Stimulated activated memory B cell treated with anti-CD40 and anti-IgM and Interleukin-4, amounts not matched to agents 10 μg/mL and 1 μg/mL and 100 μg/mL, for 72 hours (primary cell): ENCODE measurements around the gene RBBP6.
"Not testable (repeated sequence)": the region's sequence is repeated elsewhere in the genome, so short reads cannot be mapped to it uniquely, and the experiment has no call there.

Experiments used
- ATAC-seq: fragments of 150-1000 bp; cut with Tn5 transposase; 2 replicates; pipeline ENCODE4 v1.10.0; 2021
- H3K27ac Mint-ChIP-seq: one replicate; pipeline ENCODE4 v1.8.0; 2022; ENCODE audit warnings: mild to moderate bottlenecking, mixed read lengths
- H3K27me3 Mint-ChIP-seq: one replicate; pipeline ENCODE4 v1.8.0; 2022; ENCODE audit warnings: mixed read lengths
- H3K36me3 Mint-ChIP-seq: one replicate; pipeline ENCODE4 v1.8.0; 2022; ENCODE audit warnings: mixed read lengths
- H3K4me1 Mint-ChIP-seq: one replicate; pipeline ENCODE4 v1.8.0; 2022; ENCODE audit warnings: mixed read lengths
- H3K4me3 Mint-ChIP-seq: one replicate; pipeline ENCODE4 v1.8.0; 2022; ENCODE audit warnings: mild to moderate bottlenecking, moderate library complexity, mixed read lengths
- H3K9me3 Mint-ChIP-seq: one replicate; pipeline ENCODE4 v1.8.0; 2022; ENCODE audit warnings: mixed read lengths

Gene RBBP6

GRCh38 chr16:24572069-24572468 lies 32.7 kb downstream of the RBBP6 start:
- H3K36me3 Mint-ChIP-seq, result peaks cover 60% of the 10 kb centered on the region
- H3K9me3 Mint-ChIP-seq, result peaks cover 20% of the 10 kb centered on the region
- H3K4me1 Mint-ChIP-seq, result no peaks in the 10 kb centered on the region
- no peak overlapping the region for H3K27ac Mint-ChIP-seq
- ATAC-seq, result no peak
- no peak overlapping the region for H3K4me3 Mint-ChIP-seq
- no peaks in the 10 kb centered on the region for H3K27me3 Mint-ChIP-seq

- no peak overlapping the region for H3K27ac Mint-ChIP-seq
- no peaks in the 10 kb centered on the region for H3K27me3 Mint-ChIP-seq
- peaks cover 50% of the 10 kb centered on the region for H3K36me3 Mint-ChIP-seq
- H3K9me3 Mint-ChIP-seq, result peaks cover 20% of the 10 kb centered on the region
- no peaks in the 10 kb centered on the region for H3K4me1 Mint-ChIP-seq
- H3K4me3 Mint-ChIP-seq, result no peak overlapping the region
- no peak for ATAC-seq
Observed at GRCh38 chr16:24573141-24573540, 33.8 kb downstream of the RBBP6 start.

- peaks cover 13% of the 10 kb centered on the region for H3K9me3 Mint-ChIP-seq
- H3K27me3 Mint-ChIP-seq, ATAC-seq, H3K27ac Mint-ChIP-seq, H3K4me1 Mint-ChIP-seq, H3K4me3 Mint-ChIP-seq: not testable (repeated sequence)
- H3K36me3 Mint-ChIP-seq, result peaks cover 33% of the 10 kb centered on the region
Observed at GRCh38 chr16:24574515-24575485, 35.4 kb downstream of the RBBP6 start.

- not testable (repeated sequence) for H3K27ac Mint-ChIP-seq, H3K4me1 Mint-ChIP-seq, H3K9me3 Mint-ChIP-seq, ATAC-seq, H3K4me3 Mint-ChIP-seq, H3K27me3 Mint-ChIP-seq
- peaks cover 23% of the 10 kb centered on the region for H3K36me3 Mint-ChIP-seq
Observed at GRCh38 chr16:24575791-24576190, 36.4 kb downstream of the RBBP6 start.

GRCh38 chr16:24577167-24577566 lies 37.8 kb downstream of the RBBP6 start:
- Mint-ChIP-seq H3K4me1 (no peaks in the 10 kb centered on the region), H3K27ac (no peak overlapping the region), H3K9me3 (peaks cover 4% of the 10 kb centered on the region), H3K27me3 (no peaks in the 10 kb centered on the region), H3K4me3 (no peak overlapping the region), H3K36me3 (peaks cover 9% of the 10 kb centered on the region)
- no peak for ATAC-seq

- H3K36me3 Mint-ChIP-seq, result no peaks in the 10 kb centered on the region
- H3K9me3 Mint-ChIP-seq, result no peaks in the 10 kb centered on the region
- no peak overlapping the region for H3K4me3 Mint-ChIP-seq
- ATAC-seq, result no peak
- H3K27me3 Mint-ChIP-seq, result peaks cover 5% of the 10 kb centered on the region
- no peaks in the 10 kb centered on the region for H3K4me1 Mint-ChIP-seq
- H3K27ac Mint-ChIP-seq, result no peak overlapping the region
Observed at GRCh38 chr16:24580665-24581064, 41.3 kb downstream of the RBBP6 start.

GRCh38 chr16:24583494-24583893 lies 44.1 kb downstream of the RBBP6 start:
- H3K9me3 Mint-ChIP-seq, result no peaks in the 10 kb centered on the region
- H3K36me3 Mint-ChIP-seq, result no peaks in the 10 kb centered on the region
- H3K27me3 Mint-ChIP-seq, result peaks cover 17% of the 10 kb centered on the region
- H3K4me1 Mint-ChIP-seq, result no peaks in the 10 kb centered on the region
- H3K4me3 Mint-ChIP-seq, result no peak overlapping the region
- no peak for ATAC-seq
- H3K27ac Mint-ChIP-seq, result no peak overlapping the region

GRCh38 chr16:24589997-24590396 lies 50.6 kb downstream of the RBBP6 start:
- Mint-ChIP-seq H3K9me3 (peaks cover 3% of the 10 kb centered on the region), H3K27ac (no peak overlapping the region), H3K4me1 (no peaks in the 10 kb centered on the region), H3K27me3 (peaks cover 23% of the 10 kb centered on the region), H3K36me3 (no peaks in the 10 kb centered on the region), H3K4me3 (no peak overlapping the region)
- no peak for ATAC-seq

GRCh38 chr16:24598777-24599437 lies 59.5 kb downstream of the RBBP6 start:
- H3K9me3 Mint-ChIP-seq, result peaks cover 3% of the 10 kb centered on the region

GRCh38 chr16:24609417-24609739 lies 70.0 kb downstream of the RBBP6 start:
- Mint-ChIP-seq H3K9me3 (no peaks in the 10 kb centered on the region), H3K36me3 (no peaks in the 10 kb centered on the region), H3K27me3 (peaks cover 59% of the 10 kb centered on the region), H3K4me1 (peaks cover 24% of the 10 kb centered on the region), H3K27ac (peak overlapping the region; percentile 80), H3K4me3 (peak overlapping the region; percentile 80)
- ATAC-seq, result peak; percentile 47

More at GRCh38 chr16:24598777-24599437, 59.5 kb downstream of the RBBP6 start:
- H3K27ac Mint-ChIP-seq, result no peak overlapping the region
- ATAC-seq, result no peak
- H3K36me3 Mint-ChIP-seq, result no peaks in the 10 kb centered on the region
- H3K27me3 Mint-ChIP-seq, result peaks cover 43% of the 10 kb centered on the region
- no peaks in the 10 kb centered on the region for H3K4me1 Mint-ChIP-seq
- no peak overlapping the region for H3K4me3 Mint-ChIP-seq

- Mint-ChIP-seq H3K9me3 (no peaks in the 10 kb centered on the region), H3K36me3 (no peaks in the 10 kb centered on the region), H3K4me3 (peak overlapping the region; percentile 80), H3K27me3 (peaks cover 54% of the 10 kb centered on the region), H3K4me1 (peaks cover 24% of the 10 kb centered on the region), H3K27ac (peak overlapping the region; percentile 80)
- peak; percentile 59 for ATAC-seq
Observed at GRCh38 chr16:24609740-24610415, 70.5 kb downstream of the RBBP6 start.

GRCh38 chr16:24610416-24610755 lies 71.0 kb downstream of the RBBP6 start:
- H3K36me3 Mint-ChIP-seq, result no peaks in the 10 kb centered on the region
- H3K4me3 Mint-ChIP-seq, result peak overlapping the region; percentile 80
- H3K27me3 Mint-ChIP-seq, result peaks cover 49% of the 10 kb centered on the region
- H3K9me3 Mint-ChIP-seq, result no peaks in the 10 kb centered on the region
- H3K27ac Mint-ChIP-seq, result peak overlapping the region; percentile 80
- ATAC-seq, result peak; percentile 57
- H3K4me1 Mint-ChIP-seq, result peaks cover 24% of the 10 kb centered on the region

GRCh38 chr16:24611310-24611709 lies 71.9 kb downstream of the RBBP6 start:
- H3K4me3 Mint-ChIP-seq, result peak overlapping the region; percentile 60
- peaks cover 24% of the 10 kb centered on the region for H3K4me1 Mint-ChIP-seq
- ATAC-seq, result no peak
- peaks cover 47% of the 10 kb centered on the region for H3K27me3 Mint-ChIP-seq
- peak overlapping the region; percentile 80 for H3K27ac Mint-ChIP-seq
- no peaks in the 10 kb centered on the region for H3K36me3 Mint-ChIP-seq
- no peaks in the 10 kb centered on the region for H3K9me3 Mint-ChIP-seq

- no peak for ATAC-seq
- H3K9me3 Mint-ChIP-seq, result no peaks in the 10 kb centered on the region
- no peak overlapping the region for H3K27ac Mint-ChIP-seq
- H3K4me1 Mint-ChIP-seq, result peaks cover 24% of the 10 kb centered on the region
- no peak overlapping the region for H3K4me3 Mint-ChIP-seq
- H3K27me3 Mint-ChIP-seq, result peaks cover 41% of the 10 kb centered on the region
- H3K36me3 Mint-ChIP-seq, result no peaks in the 10 kb centered on the region
Observed at GRCh38 chr16:24612656-24613055, 73.3 kb downstream of the RBBP6 start.

GRCh38 chr16:24613267-24613666 lies 73.9 kb downstream of the RBBP6 start:
- ATAC-seq, H3K27ac Mint-ChIP-seq, H3K9me3 Mint-ChIP-seq, H3K4me3 Mint-ChIP-seq, H3K36me3 Mint-ChIP-seq: not testable (repeated sequence)
- Mint-ChIP-seq H3K27me3 (peaks cover 35% of the 10 kb centered on the region), H3K4me1 (peaks cover 24% of the 10 kb centered on the region)
